ENCODE results near the gene AGBL1. TPM values are rescaled to one million over a fixed set of nuclear protein-coding genes. Genes with fewer than 3 reads are reported as not detected.

Gene AGBL1
- total and polyA plus RNA-seq, 2 donors (not counting 3 experiments of a cell fraction or from before 2014, with no cell fraction given): not detected

GRCh38 chr15:86063356-86064095 is 16.1 kb upstream of the AGBL1 start:
- POLR2A ChIA-PET: no interaction called here
- DNase-seq (ENCODE audit: low read depth, low spot score): no peak
- no peaks in the 10 kb centered on the region for H3K36me3 ChIP-seq (ENCODE audit: control insufficient read depth in 2 of 2, extremely low read depth in 1 of 2, insufficient read depth in 2 of 2, low read length in 2 of 2)
- H3K9ac ChIP-seq (replicated peaks; ENCODE audit: extremely low read depth, insufficient read depth, low read length): no peak overlapping the region
- no peaks in the 10 kb centered on the region for H3K27me3 ChIP-seq (ENCODE audit: control insufficient read depth in 2 of 2, insufficient read depth in 2 of 2, low read length in 2 of 2)
- CTCF ChIA-PET: no interaction called here
- no peak overlapping the region for H3K27ac ChIP-seq (ENCODE audit: insufficient read depth, low read depth, low read length)
- H3K4me1 ChIP-seq (ENCODE audit: control insufficient read depth, extremely low read depth, insufficient read depth, low read length): no peaks in the 10 kb centered on the region
- no peak overlapping the region for H2AFZ ChIP-seq (ENCODE audit: low read depth, low read length)
- dilution Hi-C loops (cut with MboI; ENCODE audit: extremely low pct_ligation_motif_present, low sequenced_read_pairs) (no loop called here), intact Hi-C loops (cut with micrococcal nuclease) (no loop called here)
- H3K9me1 ChIP-seq (replicated peaks; ENCODE audit: control insufficient read depth, extremely low read depth, insufficient read depth, low read length): no peaks in the 10 kb centered on the region
- FAIRE-seq: no peak
- H4K20me1 ChIP-seq (replicated peaks; ENCODE audit: control insufficient read depth, extremely low read depth, insufficient read depth, low read length): no peaks in the 10 kb centered on the region
- no peak overlapping the region for H3K4me2 ChIP-seq (ENCODE audit: insufficient read depth, low read length)
- TF ChIP-seq CTCF (IDR thresholded peaks at IDR 0.05; ENCODE audit: extremely low read depth in 1 of 2, insufficient read depth in 1 of 2, low read depth in 1 of 2, low read length in 2 of 2) (no peak), FOS (IDR thresholded peaks at IDR 0.05; ENCODE audit: borderline replicate concordance, insufficient read depth, low read length) (no peak), MYC (IDR thresholded peaks at IDR 0.05; ENCODE audit: low read depth, low read length) (no peak), MAX (IDR thresholded peaks at IDR 0.05; ENCODE audit: insufficient read depth, insufficient read length) (no peak), POLR2A (IDR thresholded peaks at IDR 0.05; ENCODE audit: low read depth, low read length) (no peak), POLR2AphosphoS5 (IDR thresholded peaks at IDR 0.05; ENCODE audit: insufficient read depth, low read depth, low read length) (no peak)
- BruUV-seq (replicated peaks): no TSS peak
- H3K79me2 ChIP-seq (ENCODE audit: control insufficient read depth, insufficient read depth, low read length): no peaks in the 10 kb centered on the region
- no peak overlapping the region for H3K4me3 ChIP-seq (replicated peaks in 1 of 3; ENCODE audit: insufficient read depth in 1 of 3, low read depth in 1 of 3, low read length in 3 of 3)
- H3K9me3 ChIP-seq (replicated peaks; ENCODE audit: control insufficient read depth, insufficient read depth, low read length): peaks cover 3% of the 10 kb centered on the region

Data from endothelial cell of umbilical vein (primary cell).